ENCODE results near the gene ATP8A2.
"Not testable (repeated sequence)": the region's sequence is repeated elsewhere in the genome, so short reads cannot be mapped to it uniquely, and the experiment has no call there.

ATP8A2 gene

GRCh38 chr13:25466880-25467279 is 95.1 kb downstream of the ATP8A2 start:
- DNase-seq = no peak

GRCh38 chr13:25468325-25469168 is 96.8 kb downstream of the ATP8A2 start:
- DNase-seq = no peak

GRCh38 chr13:25469169-25469525 is 97.4 kb downstream of the ATP8A2 start:
- no peak for DNase-seq

- DNase-seq = no peak
Observed at GRCh38 chr13:25473864-25474263, 102.1 kb downstream of the ATP8A2 start.

GRCh38 chr13:25478186-25478585 is 106.4 kb downstream of the ATP8A2 start:
- DNase-seq = no peak

- DNase-seq = no peak
Observed at GRCh38 chr13:25489238-25489637, 117.5 kb downstream of the ATP8A2 start.

- no peak for DNase-seq
Observed at GRCh38 chr13:25490236-25490635, 118.5 kb downstream of the ATP8A2 start.

GRCh38 chr13:25493931-25494640 is 122.3 kb downstream of the ATP8A2 start:
- no peak for DNase-seq

- no peak for DNase-seq
Observed at GRCh38 chr13:25494698-25495411, 123.1 kb downstream of the ATP8A2 start.

GRCh38 chr13:25501231-25501630 is 129.5 kb downstream of the ATP8A2 start:
- DNase-seq = no peak

GRCh38 chr13:25502031-25502430 is 130.3 kb downstream of the ATP8A2 start:
- DNase-seq = no peak

- DNase-seq = no peak
Observed at GRCh38 chr13:25502551-25502950, 130.8 kb downstream of the ATP8A2 start.

- no peak for DNase-seq
Observed at GRCh38 chr13:25503856-25504255, 132.1 kb downstream of the ATP8A2 start.

GRCh38 chr13:25507841-25508240 is 136.1 kb downstream of the ATP8A2 start:
- DNase-seq = no peak

- DNase-seq = not testable (repeated sequence)
Observed at GRCh38 chr13:25513060-25513459, 141.3 kb downstream of the ATP8A2 start.

- no peak for DNase-seq
Observed at GRCh38 chr13:25518441-25518840, 146.7 kb downstream of the ATP8A2 start.

GRCh38 chr13:25525884-25526283 is 154.1 kb downstream of the ATP8A2 start:
- no peak for DNase-seq

GRCh38 chr13:25528266-25528665 is 156.5 kb downstream of the ATP8A2 start:
- DNase-seq = no peak

- DNase-seq = no peak
Observed at GRCh38 chr13:25529425-25529824, 157.7 kb downstream of the ATP8A2 start.

- DNase-seq = no peak
Observed at GRCh38 chr13:25538276-25538675, 166.5 kb downstream of the ATP8A2 start.

GRCh38 chr13:25541434-25542123 is 169.8 kb downstream of the ATP8A2 start:
- DNase-seq = no peak

- not testable (repeated sequence) for DNase-seq
Observed at GRCh38 chr13:25548991-25549390, 177.2 kb downstream of the ATP8A2 start.

- no peak for DNase-seq
Observed at GRCh38 chr13:25561812-25562211, 190.0 kb downstream of the ATP8A2 start.
